ENCODE measurements around the gene VWA5B1. TPM values are rescaled to one million over a fixed set of nuclear protein-coding genes. Genes with fewer than 3 reads are reported as not detected.

The VWA5B1 gene
- total and polyA plus RNA-seq, 10 donors, result 0.28 TPM; not detected in 9

DNA sequence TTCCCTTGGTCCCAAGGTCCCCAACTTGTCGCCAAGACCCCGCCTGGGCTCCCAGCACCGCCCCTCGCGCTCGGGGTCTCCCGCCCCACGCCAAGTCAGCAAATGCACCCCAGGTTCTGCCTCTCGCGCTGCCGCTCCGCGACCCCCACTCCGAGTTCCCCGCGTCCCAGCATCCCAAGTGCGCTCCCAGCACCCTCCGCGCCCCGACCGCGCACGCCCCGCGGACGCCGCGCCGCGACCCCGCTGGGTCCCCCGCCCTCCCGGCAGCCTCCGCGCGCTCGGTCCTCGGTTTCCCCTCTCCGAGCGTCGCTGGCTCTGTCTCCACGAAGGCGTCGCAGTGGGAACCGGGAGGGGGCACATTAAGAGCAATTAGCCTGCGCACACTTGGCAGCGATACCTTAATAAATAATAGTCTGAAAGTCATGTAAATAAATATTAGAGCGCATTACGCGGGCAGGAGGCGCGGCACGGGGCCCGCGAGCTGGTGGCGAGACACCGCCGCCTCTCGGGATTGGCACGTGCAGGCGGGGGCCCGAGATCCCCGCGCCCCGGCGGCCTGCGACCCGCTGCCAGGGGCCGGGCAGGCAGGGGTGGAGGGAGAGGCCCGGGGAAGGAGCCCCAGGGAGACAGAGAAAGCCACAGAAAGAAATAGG is 75.9 kb downstream of the VWA5B1 start:
- TF ChIP-seq POLR2AphosphoS5 (IDR thresholded peaks at IDR 0.05) (no peak), POLR2A (IDR thresholded peaks at IDR 0.05) (no peak)
- TF ChIP-seq, protein P1, sequence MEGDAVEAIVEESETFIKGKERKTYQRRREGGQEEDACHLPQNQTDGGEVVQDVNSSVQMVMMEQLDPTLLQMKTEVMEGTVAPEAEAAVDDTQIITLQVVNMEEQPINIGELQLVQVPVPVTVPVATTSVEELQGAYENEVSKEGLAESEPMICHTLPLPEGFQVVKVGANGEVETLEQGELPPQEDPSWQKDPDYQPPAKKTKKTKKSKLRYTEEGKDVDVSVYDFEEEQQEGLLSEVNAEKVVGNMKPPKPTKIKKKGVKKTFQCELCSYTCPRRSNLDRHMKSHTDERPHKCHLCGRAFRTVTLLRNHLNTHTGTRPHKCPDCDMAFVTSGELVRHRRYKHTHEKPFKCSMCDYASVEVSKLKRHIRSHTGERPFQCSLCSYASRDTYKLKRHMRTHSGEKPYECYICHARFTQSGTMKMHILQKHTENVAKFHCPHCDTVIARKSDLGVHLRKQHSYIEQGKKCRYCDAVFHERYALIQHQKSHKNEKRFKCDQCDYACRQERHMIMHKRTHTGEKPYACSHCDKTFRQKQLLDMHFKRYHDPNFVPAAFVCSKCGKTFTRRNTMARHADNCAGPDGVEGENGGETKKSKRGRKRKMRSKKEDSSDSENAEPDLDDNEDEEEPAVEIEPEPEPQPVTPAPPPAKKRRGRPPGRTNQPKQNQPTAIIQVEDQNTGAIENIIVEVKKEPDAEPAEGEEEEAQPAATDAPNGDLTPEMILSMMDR (IDR thresholded peaks at IDR 0.05 in 8 of 11, conservative IDR thresholded peaks at IDR 0.05 in 3 of 11), result no peak
- no peak overlapping the region for H3K27ac ChIP-seq
- DNase-seq, result peak; percentile 43
- H3K9me3 ChIP-seq, result no peaks in the 10 kb centered on the region
- H3K4me3 ChIP-seq, result peak overlapping the region in 1 of 8 donors; percentile 41
- WGBS, 5 donors, result 2 to 13% (median 6%) methylated on average over 54 to 70 of the region's 70 CpGs
- no peaks in the 10 kb centered on the region for H3K36me3 ChIP-seq
- peaks cover 0 to 17% (median 7%) of the 10 kb centered on the region in 6 donors for H3K4me1 ChIP-seq
- peaks cover 3 to 100% (median 51%) of the 10 kb centered on the region in 7 donors for H3K27me3 ChIP-seq (replicated peaks in 1 of 7)
- intact Hi-C loops (cut with DNase I; ENCODE audit: low total_unique reads), result no loop called here

DNA sequence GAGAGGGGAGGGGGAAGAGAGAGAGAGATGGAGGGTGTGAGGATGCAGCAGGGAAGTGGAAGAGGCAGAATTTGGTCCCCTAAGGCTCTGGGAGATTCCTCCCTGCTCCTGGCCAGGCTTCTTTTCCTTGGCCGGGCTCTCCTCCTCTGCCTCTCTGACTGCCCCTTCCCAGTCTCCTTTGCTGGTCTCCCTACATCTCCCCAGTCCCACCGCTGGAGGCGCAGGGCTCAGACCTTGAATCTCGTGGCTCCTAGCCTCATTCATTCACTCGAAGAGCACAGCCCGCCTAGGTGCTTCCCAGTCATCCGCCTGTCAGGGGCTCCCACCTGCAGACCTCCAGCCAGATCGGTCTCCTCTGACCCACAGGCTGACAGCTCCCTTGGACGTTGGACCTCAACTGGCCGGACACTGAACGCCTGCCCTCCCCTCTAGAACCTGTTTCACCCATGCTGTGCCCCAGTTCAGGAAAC is 76.5 kb downstream of the VWA5B1 start:
- DNase-seq, result peak; percentile 51
- H3K4me1 ChIP-seq, result peaks cover 0 to 17% (median 7%) of the 10 kb centered on the region in 6 donors
- H3K27ac ChIP-seq, result no peak overlapping the region
- 7 to 17% (median 13%) methylated on average over 11 of the region's 11 CpGs for WGBS, 5 donors
- peak overlapping the region in 1 of 8 donors; percentile 41 for H3K4me3 ChIP-seq
- H3K36me3 ChIP-seq, result no peaks in the 10 kb centered on the region
- TF ChIP-seq POLR2AphosphoS5 (IDR thresholded peaks at IDR 0.05) (no peak), POLR2A (IDR thresholded peaks at IDR 0.05) (no peak)
- TF ChIP-seq, protein P1 (IDR thresholded peaks at IDR 0.05 in 8 of 11, conservative IDR thresholded peaks at IDR 0.05 in 3 of 11), result peak in 3 of 11 experiments; percentile 14 to 37 (median 33)
- no peaks in the 10 kb centered on the region for H3K9me3 ChIP-seq
- peaks cover 3 to 99% (median 49%) of the 10 kb centered on the region in 7 donors for H3K27me3 ChIP-seq (replicated peaks in 1 of 7)
- intact Hi-C loops (cut with DNase I; ENCODE audit: low total_unique reads), result no loop called here

DNA sequence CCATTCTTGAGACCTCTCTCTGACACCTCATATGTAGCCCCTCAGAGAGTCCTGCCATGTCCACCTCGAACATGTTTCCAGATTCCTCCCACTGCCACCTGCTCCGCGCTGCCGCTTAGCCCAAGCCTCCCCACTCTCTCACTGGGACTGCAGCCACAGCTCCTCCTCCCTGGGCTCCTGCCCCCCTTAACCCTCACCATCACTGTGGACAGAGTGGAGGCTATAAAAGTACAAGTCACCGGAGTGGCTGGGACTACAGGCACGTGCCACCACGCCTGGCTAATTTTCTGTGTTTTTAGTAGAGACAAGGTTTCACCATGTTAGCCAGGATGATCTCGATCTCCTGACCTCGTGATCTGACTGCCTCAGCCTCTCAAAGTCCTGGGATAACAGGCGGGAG is 77.0 kb downstream of the VWA5B1 start:
- H3K36me3 ChIP-seq, result no peaks in the 10 kb centered on the region
- TF ChIP-seq, protein P1 (IDR thresholded peaks at IDR 0.05 in 8 of 11, conservative IDR thresholded peaks at IDR 0.05 in 3 of 11), result no peak
- TF ChIP-seq POLR2AphosphoS5 (IDR thresholded peaks at IDR 0.05) (no peak), POLR2A (IDR thresholded peaks at IDR 0.05) (no peak)
- intact Hi-C loops (cut with DNase I; ENCODE audit: low total_unique reads), result no loop called here
- H3K27me3 ChIP-seq (replicated peaks in 1 of 7), result peaks cover 3 to 95% (median 49%) of the 10 kb centered on the region in 7 donors
- H3K27ac ChIP-seq, result no peak overlapping the region
- WGBS, 5 donors, result 57 to 70% (median 64%) methylated on average over 9 to 10 of the region's 10 CpGs
- H3K9me3 ChIP-seq, result no peaks in the 10 kb centered on the region
- DNase-seq, result no peak
- H3K4me3 ChIP-seq, result no peak overlapping the region
- peaks cover 0 to 17% (median 7%) of the 10 kb centered on the region in 6 donors for H3K4me1 ChIP-seq

DNA sequence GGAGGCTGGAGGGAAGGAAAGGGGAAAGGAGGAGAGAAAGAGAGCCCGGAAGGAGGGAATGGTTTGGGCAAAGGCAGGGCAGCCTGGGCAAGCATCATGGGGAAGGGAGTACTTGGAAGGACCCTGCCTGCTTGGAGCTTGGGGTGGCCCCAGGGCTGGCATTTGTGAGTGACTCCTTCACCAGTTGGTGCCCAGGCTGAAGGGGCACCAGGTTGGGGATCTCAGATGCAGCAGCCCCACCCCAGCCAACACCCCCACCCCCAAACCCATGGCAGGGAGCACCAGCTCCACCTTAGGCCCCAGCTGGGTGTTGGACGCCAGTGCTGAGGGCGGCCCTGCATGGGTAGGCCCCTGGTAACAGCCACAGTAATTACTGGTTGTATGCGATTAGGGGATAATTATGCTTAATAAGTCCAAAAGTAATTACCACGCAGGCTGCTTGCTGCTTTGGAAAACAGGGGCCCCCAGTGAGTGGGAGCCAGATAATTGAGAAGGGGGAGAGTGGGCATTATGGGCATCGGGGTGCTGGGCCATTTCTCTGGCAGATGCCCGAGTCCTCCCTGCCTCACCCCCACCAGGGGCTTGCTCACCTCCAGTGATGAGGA is 78.3 kb downstream of the VWA5B1 start:
- WGBS, 5 donors, result 80 to 92% (median 84%) methylated on average over 5 to 7 of the region's 7 CpGs
- H3K4me1 ChIP-seq, result peaks cover 0 to 17% (median 7%) of the 10 kb centered on the region in 6 donors
- H3K36me3 ChIP-seq, result no peaks in the 10 kb centered on the region
- H3K4me3 ChIP-seq, result no peak overlapping the region
- no peaks in the 10 kb centered on the region for H3K9me3 ChIP-seq
- peaks cover 3 to 92% (median 44%) of the 10 kb centered on the region in 7 donors for H3K27me3 ChIP-seq (replicated peaks in 1 of 7)
- H3K27ac ChIP-seq, result no peak overlapping the region
- peak; percentile 23 for DNase-seq
- no peak for TF ChIP-seq POLR2AphosphoS5 (IDR thresholded peaks at IDR 0.05)
- TF ChIP-seq, protein P1 (IDR thresholded peaks at IDR 0.05 in 8 of 11, conservative IDR thresholded peaks at IDR 0.05 in 3 of 11), result no peak
- no peak for TF ChIP-seq POLR2A (IDR thresholded peaks at IDR 0.05)
- intact Hi-C loops (cut with DNase I; ENCODE audit: low total_unique reads), result no loop called here

All from spleen (tissue), 11 donors.